Esophagus squamous epithelium (tissue), 4 donors: ENCODE data around the gene RNF144A.

Source experiments
- CTCF ChIP-seq, 6 experiments: fragments of 450-650 bp in 4 of 6; fragments of 200-600 bp in 2 of 6; sonication (generic) in 2 of 6; IDR thresholded peaks; one replicate each; pipeline ENCODE4 v1.5.1; 2016 to 2019; ENCODE audit warnings: antibody characterized with exemption in 6 of 6, mild to moderate bottlenecking in 4 of 6, moderate library complexity in 4 of 6
- POLR2A ChIP-seq, 4 donors: fragments of 450-650 bp; IDR thresholded peaks; one replicate each; pipeline ENCODE4 v1.6.1; 2017; ENCODE audit warnings: antibody characterized with exemption in 4 of 4, mild to moderate bottlenecking in 4 of 4, moderate library complexity in 3 of 4

- TF ChIP-seq CTCF (IDR thresholded peaks at IDR 0.05) = no peak
- no peak for TF ChIP-seq POLR2A (IDR thresholded peaks at IDR 0.05)
Observed at GRCh38 chr2:6993936-6994335, 76.7 kb downstream of the RNF144A start.
